GM18870 (cell line): Measurements from ENCODE around the gene STAG2.
A peak's percentile ranks its signal among the peaks of the same experiment; 100 is the strongest.
"Not testable (repeated sequence)": the region's sequence is repeated elsewhere in the genome, so short reads cannot be mapped to it uniquely, and the experiment has no call there.

Source experiments
- ATAC-seq: cut with Tn5 transposase; IDR thresholded peaks from one replicate; pipeline ENCODE4 v1.9.1; 2021; ENCODE audit warnings: moderate library complexity; ENCODE audit not compliant: unreplicated experiment

STAG2 gene

GRCh38 chrX:123961268-123962005 is at the start of gene STAG2:
STAG2 (plus strand) TSS chrX:123961706; CDS start chrX:124022628, 60,922 bp downstream.
- no peak for ATAC-seq

DNA sequence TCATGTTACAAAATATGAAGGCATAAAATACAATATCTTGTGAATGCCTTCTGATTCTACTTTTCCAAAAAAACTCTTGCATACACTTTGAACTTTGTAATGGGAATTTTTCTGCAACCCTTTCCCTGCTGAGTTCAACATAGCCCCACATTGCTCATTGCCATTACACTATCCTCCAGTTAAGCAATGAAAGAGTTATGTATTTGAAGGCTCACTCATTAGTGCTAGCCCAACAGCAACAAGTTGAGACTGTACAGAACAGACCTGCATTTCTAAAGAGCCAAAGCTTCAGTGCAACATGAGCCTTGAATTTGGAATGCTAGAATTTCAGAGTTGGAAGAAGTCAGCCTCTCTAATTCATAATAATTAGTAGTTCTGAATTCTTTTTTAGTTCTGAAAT is 44.4 kb upstream of the STAG2 start:
- no peak for ATAC-seq

- ATAC-seq: no peak
Observed at GRCh38 chrX:123918106-123918721, 43.3 kb upstream of the STAG2 start.

DNA sequence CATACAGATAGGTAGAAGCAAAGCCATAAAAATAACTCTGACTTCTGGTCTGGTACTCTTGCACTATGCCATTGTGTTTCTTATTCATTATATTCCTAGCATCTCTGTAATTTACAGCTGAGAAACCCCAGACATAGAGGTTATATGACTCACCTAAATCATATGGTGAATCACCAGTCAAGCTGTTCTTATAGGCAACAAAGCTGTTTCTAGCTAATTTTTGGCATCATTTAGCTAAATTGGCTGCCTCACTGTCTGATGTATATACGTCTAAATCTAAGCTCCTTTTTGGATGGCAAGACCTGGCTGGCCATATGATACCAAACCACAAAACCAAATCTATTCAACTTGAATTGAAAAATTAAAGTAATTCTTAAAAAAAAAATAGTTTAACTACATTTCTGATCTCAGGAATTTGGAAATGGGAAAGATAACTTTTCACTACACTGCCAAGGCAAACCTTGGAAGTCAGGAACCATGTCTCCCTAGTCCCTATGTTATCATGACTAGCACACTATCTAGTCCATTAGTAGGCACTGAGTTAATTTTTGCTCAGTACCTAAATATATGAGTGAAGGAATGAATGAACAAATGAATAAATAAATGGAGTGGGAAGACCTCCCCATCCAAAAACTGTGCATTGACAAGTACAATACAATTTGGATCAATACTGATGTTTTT is 41.3 kb upstream of the STAG2 start:
- no peak for ATAC-seq

DNA sequence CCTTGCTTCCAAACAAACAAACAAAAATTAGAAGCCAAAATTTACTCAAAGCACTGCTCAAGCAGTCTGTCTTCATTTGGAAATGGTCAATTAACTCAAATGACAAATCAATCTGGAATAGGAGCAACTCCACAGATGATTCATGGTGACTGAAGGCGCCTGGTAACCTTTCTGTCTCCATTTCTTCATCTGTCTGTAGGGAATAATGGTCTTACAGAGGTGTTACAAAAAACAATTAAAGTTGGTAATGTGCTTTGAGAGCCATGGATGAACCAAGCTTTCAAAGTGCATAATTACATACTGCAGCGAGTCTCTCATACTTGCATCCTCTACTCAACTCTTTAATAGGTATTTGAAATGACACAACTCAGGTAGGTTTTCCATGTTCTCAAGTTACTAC is 38.3 kb upstream of the STAG2 start:
- ATAC-seq: no peak

GRCh38 chrX:123924186-123924585 is 37.3 kb upstream of the STAG2 start:
- no peak for ATAC-seq

DNA sequence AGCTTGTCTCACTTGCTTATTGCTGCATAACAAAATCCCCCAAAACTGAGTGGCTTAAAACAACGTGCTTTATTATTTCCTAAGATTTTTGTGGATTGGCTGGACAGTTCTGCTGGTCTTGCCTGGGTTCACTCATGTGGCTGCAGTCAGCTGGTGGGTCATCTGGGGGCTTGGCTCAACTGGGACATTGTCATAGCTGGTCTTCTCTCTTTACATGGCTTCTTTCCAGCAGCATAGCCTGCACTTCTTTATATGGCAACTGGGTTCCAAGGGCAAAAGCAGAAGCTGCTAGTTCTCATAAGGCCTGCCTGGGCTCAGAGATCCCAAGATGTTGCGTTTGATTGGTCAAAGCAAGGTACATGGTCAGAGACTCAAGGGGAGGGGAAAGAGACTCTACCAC is 33.7 kb upstream of the STAG2 start:
- no peak for ATAC-seq

- ATAC-seq: not testable (repeated sequence)
Observed at GRCh38 chrX:123932055-123932454, 29.5 kb upstream of the STAG2 start.

DNA sequence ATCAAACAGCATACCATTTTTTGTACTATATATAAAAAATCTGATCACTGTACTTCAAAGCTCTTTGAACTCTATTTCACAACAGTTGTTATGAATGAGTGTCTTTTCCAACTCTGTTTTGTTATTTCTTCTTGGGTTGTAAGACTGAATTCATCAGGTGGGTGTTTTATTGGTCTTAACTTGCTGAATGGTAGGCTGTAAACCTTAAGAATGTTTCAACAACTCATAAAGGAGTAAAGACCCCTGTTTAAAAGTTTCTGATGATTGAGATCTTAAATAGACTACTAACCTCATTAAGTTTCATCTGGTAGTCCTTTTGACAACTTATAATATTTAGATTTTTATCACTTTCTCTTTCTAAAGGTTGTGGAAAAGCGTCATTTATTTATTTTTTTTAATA is 18.4 kb upstream of the STAG2 start:
- ATAC-seq: no peak

- no peak for ATAC-seq
Observed at GRCh38 chrX:123943488-123943887, 18.0 kb upstream of the STAG2 start.

- no peak for ATAC-seq
Observed at GRCh38 chrX:123949846-123950245, 11.7 kb upstream of the STAG2 start.

- ATAC-seq: no peak
Observed at GRCh38 chrX:123959281-123960063, 2.0 kb upstream of the STAG2 start.

DNA sequence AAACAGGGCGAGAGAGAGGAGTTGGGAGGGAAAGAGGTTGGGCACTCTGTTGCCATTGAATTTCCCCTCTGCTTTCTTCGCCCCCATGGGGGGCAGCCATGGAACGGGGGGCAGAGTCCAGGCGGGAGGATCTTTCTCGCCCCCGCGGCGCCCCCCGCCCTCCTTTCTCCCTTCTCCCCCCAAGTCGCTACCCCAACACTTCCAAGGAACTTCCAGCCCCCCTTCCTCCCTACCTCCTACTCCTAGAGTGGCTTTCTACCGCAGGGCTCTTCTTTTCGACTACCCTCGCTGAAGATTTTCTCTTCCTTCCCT is 594 bp upstream of the STAG2 start:
- ATAC-seq: no peak

DNA sequence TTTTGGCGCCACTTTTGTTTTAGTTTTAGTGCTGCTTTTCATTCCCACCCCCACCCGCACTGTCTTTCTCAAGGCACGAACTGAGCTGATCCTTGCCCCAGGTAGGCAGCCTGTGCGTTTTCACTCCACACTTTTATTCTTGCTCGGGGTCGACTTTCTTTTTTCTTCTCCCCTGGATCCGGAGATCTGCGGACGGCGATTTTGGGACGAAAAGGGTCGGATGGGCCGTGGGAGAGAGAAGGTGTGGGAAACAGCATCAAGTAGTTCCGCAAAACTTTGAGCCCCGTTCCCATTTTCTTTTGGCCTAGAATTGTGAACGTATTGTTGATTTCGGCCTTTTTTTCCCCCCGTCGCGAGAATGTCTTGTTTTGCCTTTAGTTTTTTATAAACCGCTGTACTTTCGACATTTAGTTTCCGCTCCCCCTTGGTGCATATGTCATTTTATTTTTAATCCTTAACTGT is 531 bp downstream of the STAG2 start:
- no peak for ATAC-seq

DNA sequence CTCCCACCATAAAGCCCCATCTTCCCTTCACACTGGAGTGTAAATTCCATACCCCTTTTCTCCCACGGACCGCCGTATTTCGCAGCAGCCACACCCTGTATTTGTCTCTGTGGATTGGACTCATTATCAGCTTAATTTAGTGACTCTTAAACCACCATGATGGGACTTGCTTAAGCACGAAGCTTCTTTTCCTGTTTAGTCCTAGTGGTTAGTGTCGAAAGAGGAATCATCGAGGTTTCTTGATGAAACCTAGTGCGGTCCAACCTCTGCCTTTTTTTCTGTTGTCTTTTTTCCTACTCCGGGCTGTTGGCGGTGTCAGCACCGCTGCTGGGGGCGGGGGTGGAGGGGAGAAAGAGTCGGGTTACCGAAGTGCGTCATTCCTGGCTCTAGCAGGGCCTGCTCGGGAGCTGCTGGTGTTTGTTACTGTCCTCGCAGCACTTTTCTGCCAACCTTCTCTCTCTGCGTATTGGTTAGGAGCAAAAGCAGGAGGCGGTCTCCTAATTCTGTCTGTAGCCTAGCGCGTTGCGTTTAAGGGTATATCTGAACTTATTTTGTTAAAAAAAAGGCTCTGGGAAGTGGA is 1.4 kb downstream of the STAG2 start:
- ATAC-seq: peak; percentile 74

DNA sequence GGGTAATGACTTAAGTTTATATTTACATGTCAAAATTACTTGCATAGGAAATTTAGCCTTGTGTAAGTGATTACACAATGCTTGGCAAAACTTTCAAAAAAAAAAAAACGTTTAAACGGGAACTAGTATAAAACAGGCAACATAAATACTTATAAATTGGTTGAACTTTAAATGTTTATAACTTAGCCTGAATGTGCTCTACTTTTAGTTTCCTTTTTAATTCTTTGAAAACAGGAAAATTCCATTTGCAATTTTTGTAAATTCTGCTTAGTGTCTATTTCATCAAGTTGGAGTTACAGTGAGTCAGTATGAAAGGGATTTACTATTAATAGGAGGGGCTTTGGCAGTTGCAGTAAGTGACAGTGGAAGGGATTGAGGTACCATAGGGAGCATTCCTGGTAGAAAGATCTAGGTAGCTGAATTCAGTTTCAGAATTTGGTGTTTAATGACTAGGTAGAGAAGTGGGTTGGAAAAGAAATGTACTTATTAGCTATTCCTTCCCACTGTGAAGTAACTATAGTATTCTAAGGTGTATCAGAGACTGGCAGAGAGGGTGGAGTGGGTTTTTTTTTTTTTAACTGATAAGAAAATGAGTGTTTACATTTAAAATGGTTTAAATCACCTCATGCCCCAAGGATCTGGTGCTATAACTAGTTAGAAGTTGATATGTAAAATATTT is 2.8 kb downstream of the STAG2 start:
- no peak for ATAC-seq

GRCh38 chrX:123965712-123966111 is 4.2 kb downstream of the STAG2 start:
- ATAC-seq: no peak

DNA sequence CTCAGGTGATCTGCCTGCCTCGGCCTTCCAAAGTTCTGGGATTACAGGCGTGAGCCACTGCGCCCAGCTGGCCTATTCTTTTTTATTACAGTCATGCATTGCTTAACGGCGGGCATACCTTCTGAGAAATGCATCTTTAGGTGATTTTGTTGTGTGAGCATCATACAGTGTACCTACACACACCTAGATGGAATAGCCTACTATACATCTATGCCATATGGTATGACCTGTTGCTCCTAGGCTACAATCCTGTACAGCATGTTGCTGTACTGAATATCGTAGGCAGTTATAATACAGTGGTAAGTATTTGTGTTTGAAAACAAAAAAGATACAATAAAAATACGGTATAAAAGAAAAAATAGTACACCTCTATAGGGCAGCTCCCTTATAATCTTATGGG is 6.0 kb downstream of the STAG2 start:
- ATAC-seq: no peak

DNA sequence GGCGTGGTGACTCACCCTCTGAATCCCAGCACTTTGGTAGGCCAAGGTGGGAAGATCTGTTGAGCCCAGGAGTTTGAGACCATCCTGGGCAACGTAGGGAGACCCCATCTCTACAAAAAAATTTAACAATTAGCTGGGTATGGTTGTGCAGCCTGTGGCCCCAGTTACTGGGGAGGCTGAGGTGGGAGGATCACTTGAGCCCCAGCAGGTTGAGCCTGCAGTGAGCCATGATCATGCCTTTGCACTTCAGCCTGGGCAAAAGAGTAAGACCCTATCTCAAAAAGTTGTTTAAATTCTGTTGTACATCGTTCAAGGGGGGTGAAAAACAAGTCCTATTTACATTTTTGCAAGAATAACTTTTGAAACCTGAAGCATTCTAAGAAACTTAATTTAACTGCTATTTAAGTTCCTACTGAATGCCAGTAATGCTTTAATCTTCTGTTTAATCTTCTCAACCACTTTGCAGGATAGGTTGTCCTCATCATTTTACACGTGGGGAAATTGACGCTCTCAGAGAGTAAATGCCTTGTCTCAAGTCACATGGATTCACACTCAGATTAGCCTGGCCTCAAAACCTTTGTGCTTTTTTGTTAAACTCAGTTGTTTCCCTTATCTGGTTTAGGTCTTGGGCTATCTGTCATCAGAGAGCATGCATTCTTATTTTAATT is 7.0 kb downstream of the STAG2 start:
- no peak for ATAC-seq

DNA sequence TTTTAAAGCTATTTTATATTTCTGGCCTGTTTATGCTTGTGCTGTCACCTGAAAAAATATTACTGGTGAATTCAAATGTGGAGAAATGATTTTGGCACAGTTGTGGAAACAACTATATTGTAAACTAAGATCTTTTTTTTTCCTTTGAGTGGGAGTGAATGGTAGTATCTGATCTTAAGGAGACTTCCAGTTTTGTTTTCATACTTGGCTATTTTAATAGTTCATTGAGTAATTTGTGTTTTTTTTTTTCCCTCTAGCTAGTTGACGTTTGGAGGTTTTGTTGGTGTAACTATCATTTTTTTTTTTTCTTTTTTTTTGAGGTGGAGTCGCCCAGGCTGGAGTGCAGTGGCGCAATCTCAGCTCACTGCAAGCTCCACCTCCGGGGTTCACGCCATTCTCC is 10.5 kb downstream of the STAG2 start:
- ATAC-seq: no peak
